HG03521 (cell line): ENCODE measurements around the gene MACO1.
"Not testable (repeated sequence)": the region's sequence is repeated elsewhere in the genome, so short reads cannot be mapped to it uniquely, and the experiment has no call there.

Source experiments
- ATAC-seq: cut with Tn5 transposase; IDR thresholded peaks from one replicate; pipeline ENCODE4 v1.9.1; 2021; ENCODE audit warnings: mild to moderate bottlenecking, moderate library complexity; ENCODE audit not compliant: unreplicated experiment

Gene MACO1

GRCh38 chr1:25420715-25421114, 10.0 kb upstream of the MACO1 start, which contains the start of gene RHCE:
Gene RHCE (minus strand): TSS chr1:25420825. CDS start chr1:25420786, 39 bp downstream.
- not testable (repeated sequence) for ATAC-seq

GRCh38 chr1:25423206-25423605, 7.5 kb upstream of the MACO1 start:
- ATAC-seq = not testable (repeated sequence)

- ATAC-seq = no peak
Observed at GRCh38 chr1:25425098-25426085, 5.3 kb upstream of the MACO1 start.

- ATAC-seq = no peak
Observed at GRCh38 chr1:25427696-25428095, 3.0 kb upstream of the MACO1 start.

GRCh38 chr1:25428475-25429166, 2.1 kb upstream of the MACO1 start:
- ATAC-seq = no peak

- no peak for ATAC-seq
Observed at GRCh38 chr1:25430967-25431881, 527 bp downstream of the MACO1 start.

- no peak for ATAC-seq
Observed at GRCh38 chr1:25431955-25432719, 1.4 kb downstream of the MACO1 start.

- no peak for ATAC-seq
Observed at GRCh38 chr1:25432749-25433388, 2.2 kb downstream of the MACO1 start.

- ATAC-seq = no peak
Observed at GRCh38 chr1:25433389-25434186, 2.9 kb downstream of the MACO1 start.

- ATAC-seq = no peak
Observed at GRCh38 chr1:25435397-25436108, 4.9 kb downstream of the MACO1 start.

GRCh38 chr1:25437672-25438071, 7.0 kb downstream of the MACO1 start:
- ATAC-seq = no peak

GRCh38 chr1:25439287-25439686, 8.6 kb downstream of the MACO1 start:
- ATAC-seq = no peak

- no peak for ATAC-seq
Observed at GRCh38 chr1:25442178-25442577, 11.5 kb downstream of the MACO1 start.

GRCh38 chr1:25443030-25443699, 12.5 kb downstream of the MACO1 start:
- no peak for ATAC-seq

- not testable (repeated sequence) for ATAC-seq
Observed at GRCh38 chr1:25444604-25445003, 13.9 kb downstream of the MACO1 start.

- ATAC-seq = no peak
Observed at GRCh38 chr1:25445993-25446538, 15.4 kb downstream of the MACO1 start.

- no peak for ATAC-seq
Observed at GRCh38 chr1:25447547-25447946, 16.9 kb downstream of the MACO1 start.
